Natural killer cell treated with Interleukin-12 subunit alpha and Interleukin-12 subunit beta and Interleukin-15 and Interleukin-18, amount 100 ng/mL, for 72 hours (primary cell): ENCODE data around the gene POLL. TPM values are rescaled to one million over a fixed set of nuclear protein-coding genes. Genes with fewer than 3 reads are reported as not detected.
A peak's percentile ranks its signal among the peaks of the same experiment; 100 is the strongest.

Source experiments
- ATAC-seq, 2 donors: fragments of 150-1000 bp; cut with Tn5 transposase in 1 of 2; sonication (Bioruptor Pico), chemical (Tn5 transposase) in 1 of 2; 2 replicates each; pipeline ENCODE4 v1.10.0; 2021
- DNase-seq: peaks from one replicate; pipeline ENCODE4 v3.0.0; 2022; ENCODE audit warnings: low spot score
- H3K27ac Mint-ChIP-seq, 2 donors: 1 replicate in 1 of 2; 2 replicates in 1 of 2; pipeline ENCODE4 v1.8.0; 2022; ENCODE audit warnings: mixed read lengths in 2 of 2, mild to moderate bottlenecking in 1 of 2, moderate library complexity in 1 of 2
- H3K27me3 Mint-ChIP-seq, 2 donors: 1 replicate in 1 of 2; 2 replicates in 1 of 2; pipeline ENCODE4 v1.8.0; 2022; ENCODE audit warnings: mixed read lengths in 2 of 2
- H3K36me3 Mint-ChIP-seq: one replicate; pipeline ENCODE4 v1.8.0; 2022; ENCODE audit warnings: mixed read lengths
- H3K4me1 Mint-ChIP-seq, 2 donors: 1 replicate in 1 of 2; 2 replicates in 1 of 2; pipeline ENCODE4 v1.8.0; 2022; ENCODE audit warnings: low read depth in 2 of 2, mixed read lengths in 2 of 2, mild to moderate bottlenecking in 1 of 2
- H3K4me3 Mint-ChIP-seq: one replicate; pipeline ENCODE4 v1.8.0; 2022; ENCODE audit warnings: mixed read lengths
- H3K9me3 Mint-ChIP-seq: 2 replicates; pipeline ENCODE4 v1.8.0; 2022; ENCODE audit warnings: mixed read lengths
- total RNA-seq, 2 donors: library from RNA; stranded (reverse); gene quantifications; one replicate each; pipeline ENCODE4 v1.2.3, GENCODE V29; 2022

The POLL gene
- total RNA-seq, 2 donors from 2014 or later = 27.6 to 37.3 TPM

DNA sequence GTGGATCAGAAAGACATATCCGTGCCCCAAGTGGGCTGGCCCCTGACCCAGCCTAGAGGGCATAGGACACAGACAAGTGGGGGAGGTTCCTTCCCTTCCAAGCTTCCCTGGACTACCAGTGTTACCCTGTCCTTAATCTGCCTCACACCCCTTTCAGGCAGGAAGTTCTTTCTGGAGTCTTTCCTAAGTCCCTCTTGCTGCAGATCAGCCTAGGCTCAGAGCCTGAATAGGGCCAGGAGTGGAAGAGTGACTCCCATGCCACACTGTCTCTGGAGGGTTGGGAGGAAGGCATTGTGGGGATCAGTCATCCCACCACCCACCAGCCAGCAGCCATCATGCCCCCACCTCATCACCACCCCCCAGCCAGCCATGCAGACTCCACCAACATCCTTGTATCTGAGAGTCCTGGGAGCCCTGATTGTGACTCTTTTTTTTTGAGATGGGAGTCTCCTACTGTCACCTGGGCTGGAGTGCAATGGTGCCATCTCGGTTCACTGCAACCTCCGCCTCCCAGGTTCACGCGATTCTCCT lies 22.6 kb downstream of the POLL start:
- peak; percentile 49 for DNase-seq
- no peaks in the 10 kb centered on the region for H3K36me3 Mint-ChIP-seq
- H3K27me3 Mint-ChIP-seq = peaks cover 26 to 34% of the 10 kb centered on the region in 2 donors
- no peak overlapping the region for H3K27ac Mint-ChIP-seq
- no peak overlapping the region for H3K4me3 Mint-ChIP-seq
- H3K4me1 Mint-ChIP-seq = peaks cover 8 to 9% of the 10 kb centered on the region in 2 donors
- H3K9me3 Mint-ChIP-seq = no peaks in the 10 kb centered on the region
- ATAC-seq = no peak

DNA sequence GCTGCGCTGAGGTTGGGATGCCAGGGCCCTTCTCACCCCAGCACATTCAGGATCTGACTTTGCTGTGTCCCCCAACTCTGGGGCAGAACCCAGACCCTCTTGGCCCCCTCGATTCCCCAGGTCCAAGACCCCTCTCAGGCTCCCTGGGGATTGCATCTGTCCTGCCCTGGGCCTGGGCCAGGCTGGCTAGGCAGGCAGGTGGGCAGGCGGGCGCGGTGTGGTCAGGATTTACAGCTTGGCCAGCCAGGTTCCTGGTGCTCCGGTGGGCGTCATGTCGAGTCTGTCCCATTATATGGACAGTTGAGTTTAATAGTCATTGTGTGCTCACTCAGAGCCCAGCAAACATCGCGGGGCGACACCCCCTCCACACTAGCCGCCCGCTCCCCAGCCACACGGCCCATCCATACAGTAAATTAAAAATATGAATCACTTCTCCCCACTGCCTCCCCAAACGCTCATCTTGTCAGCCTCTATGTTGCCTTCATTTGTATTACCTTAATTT lies 23.5 kb downstream of the POLL start:
- H3K27me3 Mint-ChIP-seq = peaks cover 26 to 34% of the 10 kb centered on the region in 2 donors
- no peaks in the 10 kb centered on the region for H3K9me3 Mint-ChIP-seq
- H3K27ac Mint-ChIP-seq = no peak overlapping the region
- H3K4me1 Mint-ChIP-seq = peaks cover 8 to 10% of the 10 kb centered on the region in 2 donors
- H3K4me3 Mint-ChIP-seq = no peak overlapping the region
- DNase-seq (no peak), ATAC-seq (no peak)
- H3K36me3 Mint-ChIP-seq = no peaks in the 10 kb centered on the region

DNA sequence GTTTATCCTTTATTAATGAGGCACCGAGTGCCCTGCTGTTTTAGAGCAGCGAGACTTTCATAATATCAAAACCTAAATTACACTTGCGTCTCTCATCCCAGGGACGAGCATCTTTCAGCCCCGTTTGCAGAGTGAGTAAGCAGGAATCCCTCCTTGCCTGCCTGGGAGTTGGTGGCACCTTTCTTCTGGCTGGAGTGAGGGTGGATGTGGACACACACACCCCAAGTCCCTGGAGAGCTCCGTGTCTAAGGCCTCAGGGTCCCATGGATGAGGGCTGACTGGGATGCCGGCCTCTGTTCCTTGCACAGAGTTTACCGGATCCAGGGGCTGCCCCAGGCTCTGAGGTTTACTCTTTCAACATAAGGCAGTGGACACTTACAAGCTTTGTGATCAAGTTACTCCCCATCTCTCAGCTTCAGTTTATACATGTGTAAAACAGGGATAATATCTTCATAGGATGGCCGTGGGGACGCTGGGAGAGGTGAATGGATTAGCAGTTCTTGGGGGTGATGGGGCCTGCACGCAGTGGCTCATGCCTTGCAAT lies 24.5 kb downstream of the POLL start:
- peaks cover 23 to 30% of the 10 kb centered on the region in 2 donors for H3K27me3 Mint-ChIP-seq
- DNase-seq (peak; percentile 45), ATAC-seq (no peak)
- H3K4me1 Mint-ChIP-seq = peaks cover 8 to 11% of the 10 kb centered on the region in 2 donors
- no peaks in the 10 kb centered on the region for H3K36me3 Mint-ChIP-seq
- peak overlapping the region in 1 of 2 donors; percentile 56 for H3K27ac Mint-ChIP-seq
- H3K9me3 Mint-ChIP-seq = no peaks in the 10 kb centered on the region
- H3K4me3 Mint-ChIP-seq = no peak overlapping the region

DNA sequence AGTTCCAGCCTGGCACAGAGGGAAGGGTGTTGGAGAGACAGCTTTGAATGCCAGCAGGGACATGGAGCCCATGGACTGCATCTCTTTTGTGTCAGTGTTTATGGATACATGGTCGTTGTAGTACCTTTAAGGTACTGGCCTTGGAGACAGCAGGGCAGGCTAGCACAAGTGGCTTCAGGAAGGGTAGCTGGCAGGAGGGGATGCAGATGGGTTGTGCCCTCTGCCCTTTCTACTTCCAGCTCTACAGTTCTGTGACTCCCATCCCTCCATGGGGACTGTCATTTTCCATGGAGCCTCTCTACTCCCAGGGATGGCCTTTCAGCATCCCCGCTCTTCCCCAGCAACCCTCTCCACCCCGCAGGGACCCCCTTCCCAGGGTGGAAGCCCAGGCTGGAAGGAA lies 25.1 kb downstream of the POLL start:
- Mint-ChIP-seq H3K27ac (no peak overlapping the region), H3K9me3 (no peaks in the 10 kb centered on the region), H3K36me3 (no peaks in the 10 kb centered on the region), H3K27me3 (peaks cover 17 to 26% of the 10 kb centered on the region in 2 donors), H3K4me1 (peaks cover 12 to 15% of the 10 kb centered on the region in 2 donors), H3K4me3 (no peak overlapping the region)
- DNase-seq (no peak), ATAC-seq (no peak)

DNA sequence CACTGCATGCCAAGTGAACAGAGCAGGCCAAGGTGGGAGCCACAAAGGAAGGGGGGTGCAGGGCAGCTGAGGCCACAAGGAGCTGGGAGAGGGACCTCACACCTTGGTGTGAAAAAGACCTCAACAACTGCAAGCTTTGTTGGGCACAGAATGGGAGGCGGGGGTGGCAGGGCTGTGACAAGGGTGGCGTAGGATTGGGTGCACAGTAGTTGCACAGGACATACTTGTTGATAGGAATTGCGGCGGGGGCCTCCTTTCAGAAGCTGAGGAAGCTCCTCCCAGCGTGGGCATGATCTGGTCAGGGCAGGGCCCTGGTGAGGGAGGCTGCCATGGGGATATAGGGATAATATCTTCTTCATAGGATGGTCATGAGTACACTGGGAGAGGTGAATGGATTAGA lies 25.8 kb downstream of the POLL start:
- H3K27ac Mint-ChIP-seq = no peak overlapping the region
- DNase-seq (peak; percentile 54), ATAC-seq (no peak)
- peaks cover 10 to 21% of the 10 kb centered on the region in 2 donors for H3K27me3 Mint-ChIP-seq
- no peaks in the 10 kb centered on the region for H3K9me3 Mint-ChIP-seq
- H3K4me3 Mint-ChIP-seq = no peak overlapping the region
- H3K36me3 Mint-ChIP-seq = no peaks in the 10 kb centered on the region
- H3K4me1 Mint-ChIP-seq = peaks cover 14 to 19% of the 10 kb centered on the region in 2 donors

DNA sequence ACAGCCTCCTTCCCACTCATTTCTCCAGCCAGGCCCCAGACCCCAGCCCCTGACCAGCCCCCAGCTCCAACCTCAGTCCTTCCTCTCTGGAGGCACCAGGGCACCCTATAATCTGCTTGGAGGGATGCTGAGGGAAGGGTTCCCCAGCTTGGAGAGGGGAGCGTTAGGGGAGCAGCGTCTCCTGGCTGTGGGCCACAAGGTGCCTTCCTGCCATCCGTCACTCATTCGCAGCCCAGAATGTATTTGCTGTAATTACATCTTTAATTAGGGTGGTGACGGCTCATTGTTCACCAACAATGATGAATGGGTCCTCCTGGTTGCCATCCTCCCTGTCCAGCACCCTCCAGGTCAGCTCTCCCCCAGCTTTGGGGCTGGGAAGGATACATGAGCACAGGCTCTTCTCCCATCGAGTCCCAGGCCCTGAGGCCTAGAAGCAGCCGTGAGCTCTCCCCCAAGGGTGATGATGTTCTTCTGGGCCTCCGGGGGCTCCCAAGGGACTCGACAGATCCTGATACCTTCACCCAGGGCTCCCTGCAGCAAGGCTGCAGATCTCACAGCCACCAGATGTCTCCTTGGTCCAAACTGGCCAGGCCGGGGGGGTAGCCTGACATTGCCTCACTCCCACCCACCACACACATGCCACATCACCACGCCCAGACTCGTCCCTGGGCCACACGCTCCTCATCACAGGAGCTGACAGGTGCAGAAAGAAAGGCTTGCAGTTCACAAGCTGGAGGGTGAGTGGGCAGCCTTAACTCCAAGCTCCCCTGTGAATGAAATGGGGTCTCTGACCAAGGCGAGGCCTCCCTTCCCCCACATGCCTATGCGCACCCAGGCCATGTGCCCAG lies 26.8 kb downstream of the POLL start:
- no peak overlapping the region for H3K27ac Mint-ChIP-seq
- peak; percentile 54 for DNase-seq

DNA sequence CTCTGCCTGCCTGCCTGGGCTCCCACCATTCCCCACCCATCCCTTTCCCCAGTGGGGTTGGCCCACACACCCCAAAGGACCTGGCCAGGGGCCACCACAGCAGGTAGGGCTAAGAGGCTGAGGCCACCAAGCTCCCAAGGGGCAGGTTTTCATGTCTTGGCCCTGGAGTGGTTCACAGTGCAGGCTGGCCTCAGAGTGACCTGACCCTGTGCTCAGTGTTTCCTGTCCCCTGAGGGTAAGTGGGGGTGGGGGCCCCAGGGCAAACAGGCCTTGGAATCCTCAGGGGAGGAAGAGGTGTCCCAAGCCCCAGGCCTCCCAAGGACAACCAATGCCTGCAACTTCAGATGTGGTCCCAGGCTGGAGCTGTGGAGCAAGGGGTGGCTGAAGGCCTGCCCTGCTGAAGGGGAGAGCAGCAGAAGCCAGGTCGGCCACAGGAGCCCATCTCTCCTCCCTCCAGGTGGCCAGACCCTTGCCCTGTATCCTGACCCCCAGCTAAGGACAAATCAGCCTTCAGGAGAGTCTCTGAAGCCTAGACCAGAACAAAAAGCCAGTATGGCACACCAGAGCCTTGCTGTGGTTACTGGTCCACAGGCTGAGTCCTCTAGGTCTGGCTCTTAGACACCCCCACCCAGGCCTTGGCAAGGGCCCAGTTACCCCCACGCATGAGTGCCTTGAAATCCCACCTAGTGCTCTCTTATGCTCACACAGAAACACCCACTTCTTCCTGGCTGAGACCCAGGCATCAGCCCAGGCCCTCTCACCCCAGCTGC lies 27.6 kb downstream of the POLL start:
- DNase-seq = peak; percentile 51
- H3K27me3 Mint-ChIP-seq = peaks cover 5 to 13% of the 10 kb centered on the region in 2 donors
- peaks cover 9 to 14% of the 10 kb centered on the region in 2 donors for H3K4me1 Mint-ChIP-seq
- H3K27ac Mint-ChIP-seq = no peak overlapping the region
- no peaks in the 10 kb centered on the region for H3K9me3 Mint-ChIP-seq
- H3K4me3 Mint-ChIP-seq = no peak overlapping the region
- ATAC-seq = no peak
- H3K36me3 Mint-ChIP-seq = no peaks in the 10 kb centered on the region

More for the DNA sequence above, 26.8 kb downstream of the POLL start:
- Mint-ChIP-seq H3K36me3 (no peaks in the 10 kb centered on the region), H3K4me1 (peaks cover 9 to 16% of the 10 kb centered on the region in 2 donors), H3K4me3 (no peak overlapping the region), H3K9me3 (no peaks in the 10 kb centered on the region), H3K27me3 (peaks cover 5 to 17% of the 10 kb centered on the region in 2 donors)
- no peak for ATAC-seq

DNA sequence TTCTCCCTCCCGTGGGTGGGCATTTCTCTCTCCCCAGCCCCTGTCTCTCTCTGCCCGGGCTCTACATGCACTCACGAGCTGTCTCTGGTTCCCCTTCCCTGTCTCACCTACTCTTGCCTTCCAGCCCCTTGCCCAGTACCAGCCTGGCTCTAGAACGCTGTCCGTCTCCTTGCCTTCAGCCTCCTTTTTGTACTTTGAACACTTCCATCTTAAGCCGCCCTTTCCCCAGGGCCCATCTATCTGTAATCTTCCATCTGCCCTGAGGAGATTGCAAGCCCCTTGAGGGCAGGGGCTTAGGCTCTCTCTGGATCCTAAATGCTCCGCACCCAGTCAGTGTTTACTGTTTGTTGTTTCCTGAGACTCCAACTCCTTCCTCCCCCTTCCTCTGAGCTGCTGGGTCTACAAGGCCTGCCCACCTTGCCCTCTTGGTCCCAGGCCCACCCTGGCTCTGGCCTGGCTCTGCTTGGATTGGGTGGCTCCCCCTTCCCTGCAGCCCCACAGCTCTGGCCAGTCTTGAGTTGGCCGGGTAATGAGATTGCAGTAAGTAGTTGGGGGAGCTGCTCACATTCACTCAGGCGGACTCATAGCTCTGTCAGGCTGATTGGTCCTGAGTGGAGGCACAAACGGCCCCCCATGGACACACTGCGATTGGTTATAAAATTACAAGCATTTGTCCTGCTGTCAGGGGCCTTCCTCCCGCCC lies 28.3 kb downstream of the POLL start:
- H3K4me1 Mint-ChIP-seq = peaks cover 9 to 14% of the 10 kb centered on the region in 2 donors
- H3K9me3 Mint-ChIP-seq = no peaks in the 10 kb centered on the region
- no peak overlapping the region for H3K4me3 Mint-ChIP-seq
- ATAC-seq = no peak
- H3K27ac Mint-ChIP-seq = no peak overlapping the region
- H3K27me3 Mint-ChIP-seq = peaks cover 0 to 6% of the 10 kb centered on the region in 2 donors
- peak; percentile 22 for DNase-seq
- H3K36me3 Mint-ChIP-seq = no peaks in the 10 kb centered on the region

DNA sequence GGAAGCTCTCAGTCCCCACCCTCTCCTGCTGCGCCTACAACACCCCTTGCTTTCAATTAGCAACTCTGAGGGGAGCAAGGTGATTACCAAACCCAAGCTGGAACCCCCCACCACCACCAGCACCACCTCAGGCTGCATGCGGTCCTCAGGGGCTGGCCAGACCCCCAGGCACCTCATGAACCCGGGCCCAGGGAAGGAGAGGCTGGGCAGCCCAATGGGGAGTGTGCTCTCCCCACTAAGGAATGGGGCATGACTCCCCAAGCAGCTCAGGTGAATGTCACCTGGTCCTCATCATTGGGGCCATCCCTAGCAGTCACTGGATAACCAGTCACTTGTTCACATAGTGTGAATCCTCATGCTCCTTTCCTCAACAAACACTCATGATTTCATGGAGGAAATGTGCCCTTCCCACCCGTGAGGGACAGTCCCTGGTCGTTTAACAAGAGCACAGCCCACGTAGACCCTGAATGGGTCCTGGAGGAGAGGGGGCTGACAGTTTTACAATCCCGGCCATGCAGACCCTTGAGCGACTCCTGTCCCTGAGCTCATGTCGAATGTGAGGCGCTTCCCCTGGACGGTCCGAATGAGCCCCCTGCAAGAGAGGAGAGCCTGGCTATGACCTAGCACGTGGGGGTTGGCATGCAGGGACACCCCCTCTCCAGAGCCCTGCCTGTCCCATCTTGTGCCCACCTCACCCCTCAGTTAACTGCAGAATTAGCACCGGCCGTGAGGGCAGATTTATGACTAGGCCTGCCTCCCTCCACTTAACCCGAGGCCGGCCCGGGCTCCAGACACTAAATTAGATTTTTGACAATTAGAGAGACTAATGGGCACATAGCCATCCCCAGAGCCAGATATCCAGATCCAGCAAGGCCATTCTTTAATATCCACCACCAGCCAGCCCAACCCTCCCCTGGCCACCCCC lies 29.1 kb downstream of the POLL start:
- peaks cover 0 to 2% of the 10 kb centered on the region in 2 donors for H3K27me3 Mint-ChIP-seq
- no peaks in the 10 kb centered on the region for H3K9me3 Mint-ChIP-seq
- DNase-seq = peak; percentile 58
- ATAC-seq = no peak
- peaks cover 9 to 14% of the 10 kb centered on the region in 2 donors for H3K4me1 Mint-ChIP-seq
- H3K4me3 Mint-ChIP-seq = no peak overlapping the region
- H3K36me3 Mint-ChIP-seq = no peaks in the 10 kb centered on the region
- no peak overlapping the region for H3K27ac Mint-ChIP-seq

DNA sequence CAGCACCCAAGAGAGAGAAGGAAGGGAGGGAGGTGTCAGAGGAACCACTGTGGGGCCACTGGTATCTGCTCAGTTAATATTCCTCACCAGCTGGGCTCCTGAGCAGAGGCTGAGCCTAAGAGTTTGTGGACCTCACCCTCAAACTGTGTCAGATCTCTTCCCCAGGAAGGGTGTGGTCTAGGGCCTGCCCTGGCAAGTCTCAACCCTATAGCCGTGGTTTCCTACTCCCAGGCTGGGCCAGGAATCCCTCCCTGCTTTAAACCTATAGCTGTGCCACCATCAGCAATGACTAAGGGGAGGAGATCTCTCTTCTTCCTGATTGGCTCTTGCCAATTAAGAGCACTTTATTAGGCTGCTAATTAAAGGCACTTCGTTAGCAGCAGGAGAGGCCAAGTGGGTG lies 29.9 kb downstream of the POLL start:
- peak in 1 of 2 donors; percentile 45 for ATAC-seq
- peaks cover 9 to 14% of the 10 kb centered on the region in 2 donors for H3K4me1 Mint-ChIP-seq

DNA sequence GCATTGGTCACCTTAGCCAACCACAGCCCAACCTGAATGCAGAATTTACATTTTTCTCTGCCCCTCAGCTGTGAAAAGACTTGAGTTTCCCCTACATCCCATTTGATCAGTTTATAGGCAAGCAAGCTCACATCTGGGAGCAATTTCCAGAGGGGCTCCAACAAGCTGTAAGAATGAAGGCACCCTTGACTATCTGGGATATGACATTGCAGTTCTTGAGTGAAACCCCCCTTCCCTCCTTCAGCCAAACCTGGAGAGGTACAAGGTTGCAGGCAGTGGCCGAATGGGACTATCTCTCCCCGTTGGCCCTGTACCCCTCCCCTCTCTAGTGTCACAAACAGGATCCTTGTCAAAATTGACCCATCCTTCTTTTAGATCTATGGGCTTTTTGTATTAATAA lies 30.5 kb downstream of the POLL start:
- Mint-ChIP-seq H3K27ac (no peak overlapping the region), H3K4me3 (no peak overlapping the region), H3K36me3 (peaks cover 4% of the 10 kb centered on the region), H3K27me3 (no peaks in the 10 kb centered on the region), H3K4me1 (peaks cover 9 to 14% of the 10 kb centered on the region in 2 donors), H3K9me3 (no peaks in the 10 kb centered on the region)
- ATAC-seq (no peak), DNase-seq (no peak)

More for the DNA sequence above, 29.9 kb downstream of the POLL start:
- H3K9me3 Mint-ChIP-seq = no peaks in the 10 kb centered on the region
- H3K27me3 Mint-ChIP-seq = no peaks in the 10 kb centered on the region
- H3K27ac Mint-ChIP-seq = no peak overlapping the region
- DNase-seq = no peak
- no peaks in the 10 kb centered on the region for H3K36me3 Mint-ChIP-seq
- H3K4me3 Mint-ChIP-seq = no peak overlapping the region

DNA sequence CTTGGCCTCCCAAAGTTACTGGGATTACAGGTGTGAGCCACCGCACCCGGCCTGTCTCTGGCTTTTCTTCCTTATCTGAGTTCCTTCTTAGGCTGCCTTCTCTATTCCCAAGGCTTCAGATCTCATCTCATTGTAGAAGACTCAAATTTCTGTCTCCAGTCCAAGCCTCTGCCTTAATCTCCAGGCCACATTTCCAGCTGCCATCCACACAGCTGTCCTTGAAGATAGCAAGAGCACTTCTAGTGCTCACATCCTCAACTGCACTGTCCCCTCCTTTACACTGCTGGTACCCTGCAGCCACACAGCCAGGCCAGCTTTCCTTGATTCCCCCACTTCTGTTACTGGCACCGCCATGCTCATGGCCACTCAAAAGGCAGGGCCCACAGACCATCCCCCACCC lies 35.6 kb downstream of the POLL start:
- ATAC-seq (no peak), DNase-seq (no peak)
- H3K27ac Mint-ChIP-seq = no peak overlapping the region
- H3K4me1 Mint-ChIP-seq = no peaks in the 10 kb centered on the region
- no peak overlapping the region for H3K4me3 Mint-ChIP-seq
- no peaks in the 10 kb centered on the region for H3K9me3 Mint-ChIP-seq
- H3K27me3 Mint-ChIP-seq = no peaks in the 10 kb centered on the region
- peaks cover 8% of the 10 kb centered on the region for H3K36me3 Mint-ChIP-seq
